Globus pallidus (tissue), 1 donor: ENCODE data around the gene SEC61A2.
"Not testable (repeated sequence)": the region's sequence is repeated elsewhere in the genome, so short reads cannot be mapped to it uniquely, and the experiment has no call there.

Source experiments
- DNase-seq: peaks from one replicate; pipeline ENCODE4 v3.0.0-alpha.2; 2015; ENCODE audit warnings: low spot score

Gene SEC61A2

GRCh38 chr10:12160664-12161063 lies 31.2 kb downstream of the SEC61A2 start:
- no peak for DNase-seq

GRCh38 chr10:12162927-12163326 lies 33.5 kb downstream of the SEC61A2 start:
- DNase-seq: no peak

GRCh38 chr10:12164085-12164484 lies 34.6 kb downstream of the SEC61A2 start:
- no peak for DNase-seq

GRCh38 chr10:12165036-12165435 lies 35.6 kb downstream of the SEC61A2 start:
- DNase-seq: peak; percentile 64

GRCh38 chr10:12165999-12166775 lies 36.7 kb downstream of the SEC61A2 start:
- DNase-seq: no peak

GRCh38 chr10:12171512-12171911 lies 42.0 kb downstream of the SEC61A2 start:
- not testable (repeated sequence) for DNase-seq

GRCh38 chr10:12177642-12178041 lies 48.2 kb downstream of the SEC61A2 start:
- no peak for DNase-seq

- DNase-seq: no peak
Measured at GRCh38 chr10:12179606-12180170, 50.2 kb downstream of the SEC61A2 start.

GRCh38 chr10:12180221-12180974 lies 50.9 kb downstream of the SEC61A2 start:
- DNase-seq: no peak

- no peak for DNase-seq
Measured at GRCh38 chr10:12181065-12181775, 51.7 kb downstream of the SEC61A2 start.

GRCh38 chr10:12184165-12184564 lies 54.7 kb downstream of the SEC61A2 start:
- DNase-seq: no peak

GRCh38 chr10:12186323-12186722 lies 56.8 kb downstream of the SEC61A2 start:
- no peak for DNase-seq

GRCh38 chr10:12187321-12187905 lies 57.9 kb downstream of the SEC61A2 start:
- no peak for DNase-seq

- no peak for DNase-seq
Measured at GRCh38 chr10:12188656-12189055, 59.2 kb downstream of the SEC61A2 start.

- no peak for DNase-seq
Measured at GRCh38 chr10:12189426-12189825, 59.9 kb downstream of the SEC61A2 start.

- DNase-seq: no peak
Measured at GRCh38 chr10:12191715-12192114, 62.2 kb downstream of the SEC61A2 start.

GRCh38 chr10:12193193-12193592 lies 63.7 kb downstream of the SEC61A2 start:
- no peak for DNase-seq

GRCh38 chr10:12194752-12195271 lies 65.3 kb downstream of the SEC61A2 start:
- DNase-seq: peak; percentile 15

GRCh38 chr10:12195281-12195602 lies 65.8 kb downstream of the SEC61A2 start:
- DNase-seq: no peak

GRCh38 chr10:12195603-12196506 lies 66.4 kb downstream of the SEC61A2 start, which contains the start of the genes CDC123 and NUDT5:
Gene CDC123, plus strand, starts transcription at chr10:12196188. Its CDS starts 58 bp downstream, at chr10:12196246.
Gene NUDT5, minus strand, starts transcription at chr10:12195891. Its CDS starts 9,600 bp downstream, at chr10:12186291.
- peak; percentile 92 for DNase-seq
